ENCODE data around the gene MGRN1. TPM values are rescaled to one million over a fixed set of nuclear protein-coding genes. Genes with fewer than 3 reads are reported as not detected.

Gene MGRN1
- polyA plus RNA-seq, 1 donor from 2014 or later, result 35.9 TPM

DNA sequence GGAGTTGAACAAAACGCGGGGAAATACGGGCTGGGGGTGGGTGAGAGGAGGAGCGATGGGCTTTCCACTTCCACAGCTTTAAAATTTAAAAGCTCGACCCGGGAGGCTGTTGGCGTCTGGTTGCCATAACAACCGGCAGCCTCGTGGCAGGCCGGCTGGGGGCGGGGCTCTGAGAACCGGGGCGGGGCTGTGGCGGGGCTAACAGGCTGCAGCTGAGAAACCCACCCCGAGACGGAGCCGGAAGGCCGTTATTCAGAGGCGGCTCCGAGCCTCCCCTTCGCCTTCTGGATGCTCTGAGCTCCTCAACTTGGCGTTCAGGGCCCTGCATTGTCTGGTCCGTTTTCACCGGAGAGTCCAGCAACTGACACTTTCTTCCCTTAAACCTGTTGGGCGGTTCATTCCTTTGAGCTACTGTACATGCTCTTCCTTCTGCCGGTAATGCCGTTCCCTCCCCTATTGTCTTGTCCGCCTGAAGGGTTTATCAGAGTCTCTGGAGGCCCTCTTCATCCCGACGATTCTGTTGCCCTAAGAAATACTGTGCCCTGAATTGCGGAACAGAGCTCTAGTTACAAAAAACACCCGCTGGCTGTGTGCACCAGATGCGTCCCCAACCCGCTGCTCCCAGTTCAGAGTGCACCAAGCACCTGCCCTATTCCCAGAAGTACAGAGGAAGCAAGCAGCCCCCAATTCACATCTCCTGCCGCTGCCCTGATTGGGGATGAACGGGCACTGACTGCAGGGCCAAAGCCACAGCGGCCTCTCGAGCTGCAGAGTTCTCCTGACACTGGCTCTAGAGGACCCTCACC is 110.3 kb downstream of the MGRN1 start:
- H3F3A ChIP-seq (ENCODE audit: insufficient read depth, low read length, poor library complexity, severe bottlenecking), result no peaks in the 10 kb centered on the region
- H3K27ac ChIP-seq (ENCODE audit: low read length), result peak overlapping the region; percentile 57
- H2AFZ ChIP-seq (ENCODE audit: low read depth, low read length), result peak overlapping the region; percentile 93
- H4K20me1 ChIP-seq (ENCODE audit: insufficient read depth), result no peaks in the 10 kb centered on the region
- no peaks in the 10 kb centered on the region for H3K9me3 ChIP-seq (ENCODE audit: low read length)
- no peaks in the 10 kb centered on the region for H3K36me3 ChIP-seq (ENCODE audit: insufficient read depth, low read length)
- TF ChIP-seq RAD21 (conservative IDR thresholded peaks at IDR 0.05) (peak; percentile 15), POLR2AphosphoS5 (IDR thresholded peaks at IDR 0.05) (no peak), MXI1 (conservative IDR thresholded peaks at IDR 0.05; ENCODE audit: poor library complexity, severe bottlenecking) (peak; percentile 84), SMC3 (conservative IDR thresholded peaks at IDR 0.05; ENCODE audit: poor library complexity) (peak; percentile 18)
- TF ChIP-seq, protein P1, sequence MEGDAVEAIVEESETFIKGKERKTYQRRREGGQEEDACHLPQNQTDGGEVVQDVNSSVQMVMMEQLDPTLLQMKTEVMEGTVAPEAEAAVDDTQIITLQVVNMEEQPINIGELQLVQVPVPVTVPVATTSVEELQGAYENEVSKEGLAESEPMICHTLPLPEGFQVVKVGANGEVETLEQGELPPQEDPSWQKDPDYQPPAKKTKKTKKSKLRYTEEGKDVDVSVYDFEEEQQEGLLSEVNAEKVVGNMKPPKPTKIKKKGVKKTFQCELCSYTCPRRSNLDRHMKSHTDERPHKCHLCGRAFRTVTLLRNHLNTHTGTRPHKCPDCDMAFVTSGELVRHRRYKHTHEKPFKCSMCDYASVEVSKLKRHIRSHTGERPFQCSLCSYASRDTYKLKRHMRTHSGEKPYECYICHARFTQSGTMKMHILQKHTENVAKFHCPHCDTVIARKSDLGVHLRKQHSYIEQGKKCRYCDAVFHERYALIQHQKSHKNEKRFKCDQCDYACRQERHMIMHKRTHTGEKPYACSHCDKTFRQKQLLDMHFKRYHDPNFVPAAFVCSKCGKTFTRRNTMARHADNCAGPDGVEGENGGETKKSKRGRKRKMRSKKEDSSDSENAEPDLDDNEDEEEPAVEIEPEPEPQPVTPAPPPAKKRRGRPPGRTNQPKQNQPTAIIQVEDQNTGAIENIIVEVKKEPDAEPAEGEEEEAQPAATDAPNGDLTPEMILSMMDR (IDR thresholded peaks at IDR 0.05; ENCODE audit: poor library complexity, severe bottlenecking), result no peak
- H3K27me3 ChIP-seq (ENCODE audit: insufficient read depth, low read depth, low read length), result no peaks in the 10 kb centered on the region
- H3K4me3 ChIP-seq (ENCODE audit: low read length), result peak overlapping the region; percentile 93
- H3K9ac ChIP-seq (ENCODE audit: low read length), result peak overlapping the region; percentile 82
- no peaks in the 10 kb centered on the region for H3K9me2 ChIP-seq (ENCODE audit: insufficient read depth, low read length)
- peaks cover 14% of the 10 kb centered on the region for H3K79me2 ChIP-seq (replicated peaks; ENCODE audit: insufficient read depth, low read length)
- peak overlapping the region; percentile 78 for H3K4me2 ChIP-seq (ENCODE audit: low read length)

DNA sequence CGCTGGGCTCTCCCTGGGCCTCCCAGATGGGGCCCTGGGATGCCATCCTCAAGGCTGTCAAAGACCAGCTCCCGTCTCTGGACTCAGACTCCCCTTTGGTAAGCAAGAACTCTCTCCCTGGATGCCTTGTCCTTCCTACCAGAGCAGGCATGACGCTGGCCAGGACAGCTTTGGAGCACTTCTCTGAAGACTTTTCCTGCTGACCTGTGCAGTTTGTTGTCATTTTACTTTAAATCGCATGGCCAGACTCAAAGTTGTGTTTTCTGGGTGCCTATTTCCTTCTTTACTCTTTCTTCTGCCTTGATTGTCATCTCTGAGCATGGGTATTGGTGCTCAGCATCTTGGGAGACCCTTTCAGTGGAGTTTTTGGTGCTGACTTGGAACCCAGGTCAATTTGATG is 111.9 kb downstream of the MGRN1 start:
- H3K27ac ChIP-seq (ENCODE audit: low read length), result no peak overlapping the region
- H3K36me3 ChIP-seq (ENCODE audit: insufficient read depth, low read length), result no peaks in the 10 kb centered on the region
- H3K9me3 ChIP-seq (ENCODE audit: low read length), result no peaks in the 10 kb centered on the region
- H3K4me3 ChIP-seq (ENCODE audit: low read length), result no peak overlapping the region
- peaks cover 14% of the 10 kb centered on the region for H3K79me2 ChIP-seq (replicated peaks; ENCODE audit: insufficient read depth, low read length)
- H2AFZ ChIP-seq (ENCODE audit: low read depth, low read length), result no peak overlapping the region
- no peak for TF ChIP-seq RAD21 (conservative IDR thresholded peaks at IDR 0.05)
- TF ChIP-seq, protein P2, sequence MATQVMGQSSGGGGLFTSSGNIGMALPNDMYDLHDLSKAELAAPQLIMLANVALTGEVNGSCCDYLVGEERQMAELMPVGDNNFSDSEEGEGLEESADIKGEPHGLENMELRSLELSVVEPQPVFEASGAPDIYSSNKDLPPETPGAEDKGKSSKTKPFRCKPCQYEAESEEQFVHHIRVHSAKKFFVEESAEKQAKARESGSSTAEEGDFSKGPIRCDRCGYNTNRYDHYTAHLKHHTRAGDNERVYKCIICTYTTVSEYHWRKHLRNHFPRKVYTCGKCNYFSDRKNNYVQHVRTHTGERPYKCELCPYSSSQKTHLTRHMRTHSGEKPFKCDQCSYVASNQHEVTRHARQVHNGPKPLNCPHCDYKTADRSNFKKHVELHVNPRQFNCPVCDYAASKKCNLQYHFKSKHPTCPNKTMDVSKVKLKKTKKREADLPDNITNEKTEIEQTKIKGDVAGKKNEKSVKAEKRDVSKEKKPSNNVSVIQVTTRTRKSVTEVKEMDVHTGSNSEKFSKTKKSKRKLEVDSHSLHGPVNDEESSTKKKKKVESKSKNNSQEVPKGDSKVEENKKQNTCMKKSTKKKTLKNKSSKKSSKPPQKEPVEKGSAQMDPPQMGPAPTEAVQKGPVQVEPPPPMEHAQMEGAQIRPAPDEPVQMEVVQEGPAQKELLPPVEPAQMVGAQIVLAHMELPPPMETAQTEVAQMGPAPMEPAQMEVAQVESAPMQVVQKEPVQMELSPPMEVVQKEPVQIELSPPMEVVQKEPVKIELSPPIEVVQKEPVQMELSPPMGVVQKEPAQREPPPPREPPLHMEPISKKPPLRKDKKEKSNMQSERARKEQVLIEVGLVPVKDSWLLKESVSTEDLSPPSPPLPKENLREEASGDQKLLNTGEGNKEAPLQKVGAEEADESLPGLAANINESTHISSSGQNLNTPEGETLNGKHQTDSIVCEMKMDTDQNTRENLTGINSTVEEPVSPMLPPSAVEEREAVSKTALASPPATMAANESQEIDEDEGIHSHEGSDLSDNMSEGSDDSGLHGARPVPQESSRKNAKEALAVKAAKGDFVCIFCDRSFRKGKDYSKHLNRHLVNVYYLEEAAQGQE (IDR thresholded peaks at IDR 0.05; ENCODE audit: borderline replicate concordance), result no peak
- TF ChIP-seq EZH2 (IDR thresholded peaks at IDR 0.05; ENCODE audit: borderline replicate concordance, insufficient read depth, low read length, poor library complexity, severe bottlenecking), result no peak
- TF ChIP-seq, protein P1 (IDR thresholded peaks at IDR 0.05; ENCODE audit: poor library complexity, severe bottlenecking), result no peak
- no peak for TF ChIP-seq POLR2AphosphoS5 (IDR thresholded peaks at IDR 0.05)
- no peak for TF ChIP-seq EP300 (conservative IDR thresholded peaks at IDR 0.05; ENCODE audit: poor library complexity, severe bottlenecking)
- no peak for TF ChIP-seq MXI1 (conservative IDR thresholded peaks at IDR 0.05; ENCODE audit: poor library complexity, severe bottlenecking)
- no peak for TF ChIP-seq SMC3 (conservative IDR thresholded peaks at IDR 0.05; ENCODE audit: poor library complexity)
- TF ChIP-seq TAF1 (IDR thresholded peaks at IDR 0.05; ENCODE audit: low read depth), result no peak
- H4K20me1 ChIP-seq (ENCODE audit: insufficient read depth), result no peaks in the 10 kb centered on the region
- no peaks in the 10 kb centered on the region for H3K27me3 ChIP-seq (ENCODE audit: insufficient read depth, low read depth, low read length)
- no peaks in the 10 kb centered on the region for H3F3A ChIP-seq (ENCODE audit: insufficient read depth, low read length, poor library complexity, severe bottlenecking)
- no peak overlapping the region for H3K4me2 ChIP-seq (ENCODE audit: low read length)
- no peak overlapping the region for H3K9ac ChIP-seq (ENCODE audit: low read length)
- no peaks in the 10 kb centered on the region for H3K9me2 ChIP-seq (ENCODE audit: insufficient read depth, low read length)

Measured in neural cell (in vitro differentiated cells).